Stimulated activated CD4-positive, alpha-beta T cell treated with anti-CD3 and anti-CD28 coated beads, Interleukin-4, amount 100 ng/mL, for 24 hours (primary cell): Measurements from ENCODE around the gene LRRC7.

Source experiments
- DNase-seq: peaks from one replicate; pipeline ENCODE4 v3.0.0-alpha.2; 2020

Gene LRRC7

DNA sequence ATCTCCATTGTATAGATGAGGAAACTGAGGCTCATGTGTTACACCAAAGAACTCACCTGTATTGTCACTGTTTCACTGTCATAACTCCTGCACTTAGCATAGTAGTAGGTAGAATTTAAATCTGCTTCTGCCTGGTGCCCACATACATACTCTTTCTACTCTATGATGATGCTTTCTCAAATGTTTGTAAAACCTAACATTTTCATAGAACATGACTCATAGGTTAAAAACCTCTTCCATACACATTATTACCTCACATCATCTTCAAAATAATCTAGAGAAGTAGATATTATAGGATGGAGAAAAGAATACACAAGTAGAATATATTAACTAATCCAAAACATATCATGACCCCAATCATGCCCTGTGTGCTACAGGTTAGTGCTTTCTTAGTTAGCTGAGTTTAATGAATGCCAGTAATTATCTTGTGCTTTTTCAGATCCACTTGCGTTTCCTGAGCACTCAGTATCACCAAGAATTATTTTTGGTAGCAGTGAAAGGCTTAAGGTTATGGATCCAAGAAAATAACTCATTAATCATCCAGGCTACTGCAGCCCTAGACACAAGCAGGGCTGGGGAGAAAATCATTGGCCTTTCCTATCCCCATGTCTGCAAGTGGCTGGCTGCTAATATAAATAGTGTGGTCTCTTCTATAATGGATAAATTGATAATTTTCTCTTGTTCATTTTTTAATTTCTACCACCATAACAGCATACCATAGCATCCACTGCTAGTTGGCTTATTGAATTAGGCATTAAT, 480.8 kb downstream of the LRRC7 start:
- DNase-seq, result no peak

DNA sequence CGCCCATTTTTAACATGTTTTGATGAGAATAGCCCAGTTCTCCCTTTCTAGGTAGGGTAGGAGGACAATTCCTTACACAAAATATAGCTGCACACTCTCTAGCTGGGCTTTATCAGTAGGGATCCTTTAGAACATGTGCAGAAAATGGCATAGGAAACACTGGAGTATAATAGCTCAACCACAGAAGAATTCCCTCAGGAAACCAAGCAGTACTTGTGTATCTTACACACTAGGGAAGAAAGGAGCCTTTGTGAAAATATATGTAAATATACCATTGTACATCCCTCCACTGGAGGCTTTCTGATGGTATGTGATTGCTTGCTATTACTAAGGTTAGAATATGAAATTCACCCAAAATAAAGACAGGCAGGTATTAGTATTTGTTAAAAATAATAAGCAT, 484.2 kb downstream of the LRRC7 start:
- DNase-seq, result no peak

DNA sequence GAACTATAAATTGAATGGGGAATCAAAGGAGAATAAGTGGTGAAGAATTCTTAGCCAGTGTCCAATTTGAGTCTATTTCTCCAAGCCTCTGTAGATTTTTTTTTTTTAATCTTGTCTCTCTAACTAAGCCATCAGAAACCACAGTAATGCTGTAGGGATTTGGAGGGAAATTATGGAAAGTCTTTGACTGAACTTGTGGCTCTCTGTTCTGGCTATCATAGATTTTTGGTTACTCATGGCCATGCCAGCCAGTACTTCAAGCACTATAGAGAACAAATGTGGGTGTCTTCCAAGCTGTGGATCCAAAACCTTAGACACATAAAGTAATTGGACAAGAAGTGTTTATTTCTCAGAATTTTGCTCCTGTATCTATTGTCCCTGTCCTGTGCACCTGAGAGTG, 489.8 kb downstream of the LRRC7 start:
- no peak for DNase-seq

DNA sequence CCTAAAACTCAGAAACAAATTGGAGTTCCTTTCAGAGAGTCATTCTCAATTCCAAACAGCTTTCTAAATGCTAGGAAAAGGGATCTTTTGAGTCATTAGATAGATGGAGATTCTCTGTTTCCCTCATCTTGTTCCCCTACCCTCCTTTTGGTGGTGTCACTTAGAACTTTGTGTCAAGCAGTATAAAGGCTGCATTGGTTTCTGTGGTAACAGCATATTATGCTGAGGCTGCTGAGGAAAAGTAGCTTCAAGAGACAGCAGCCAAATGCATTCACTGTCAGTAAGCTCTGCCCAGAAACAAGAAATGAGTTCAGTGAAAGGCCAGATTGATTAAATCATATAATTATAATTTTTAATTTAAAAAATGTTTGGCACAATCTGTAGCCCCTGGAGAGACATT, 493.5 kb downstream of the LRRC7 start:
- DNase-seq, result no peak

DNA sequence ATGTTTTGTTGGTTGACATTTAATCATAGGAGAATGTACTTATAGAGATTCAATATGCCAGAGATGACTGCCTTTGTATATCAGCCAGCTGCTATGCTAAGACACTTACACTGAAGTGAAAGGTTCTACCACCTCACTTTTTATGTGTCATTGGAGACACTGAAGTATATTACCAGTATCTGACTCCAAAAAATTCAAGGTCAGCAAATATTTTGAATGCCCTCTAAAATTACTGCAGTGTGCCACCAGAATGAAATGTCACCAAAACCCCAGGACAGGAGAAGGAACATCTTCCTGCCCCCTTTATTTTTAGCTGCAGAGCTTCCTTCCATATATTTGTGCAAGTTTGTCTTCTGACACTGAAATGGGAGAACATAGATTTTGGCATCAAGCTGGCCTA, 496.1 kb downstream of the LRRC7 start:
- DNase-seq, result no peak

DNA sequence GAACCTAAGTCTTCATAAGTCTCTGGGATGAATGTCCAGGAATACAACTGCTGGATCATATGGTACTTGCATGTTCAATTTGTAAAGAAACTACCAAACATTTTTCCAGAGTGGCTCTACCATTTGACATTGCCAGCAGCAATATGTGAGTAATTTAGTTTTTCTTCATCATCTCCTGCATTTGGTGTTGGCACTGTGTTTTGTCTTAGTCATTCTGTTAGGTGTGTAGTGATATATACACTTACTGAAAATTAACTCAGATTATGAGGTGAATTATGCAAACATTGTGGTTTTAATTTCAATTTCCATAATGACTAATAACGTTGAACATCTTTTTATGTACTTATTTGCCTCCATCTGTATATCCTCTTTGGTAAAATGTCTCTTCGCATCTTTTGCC, 499.0 kb downstream of the LRRC7 start:
- DNase-seq, result no peak

DNA sequence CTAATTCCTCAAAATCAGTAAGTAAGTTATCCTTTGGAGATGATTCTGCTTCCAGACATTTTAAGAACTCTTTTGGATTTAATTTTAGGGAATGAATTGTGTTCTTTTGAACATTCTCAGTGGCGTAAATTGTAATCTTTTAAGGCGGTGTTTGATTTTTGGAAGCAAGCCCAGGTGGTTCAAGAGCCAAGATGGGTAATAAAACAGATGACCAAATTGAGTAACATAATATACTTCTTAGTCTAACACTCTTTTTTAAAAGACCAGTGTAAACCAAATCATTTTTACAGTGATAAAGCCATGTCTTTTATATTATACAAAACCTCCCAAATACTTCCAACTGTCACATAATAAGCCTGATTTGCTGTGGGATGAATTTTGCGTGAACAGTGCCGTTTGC, 503.9 kb downstream of the LRRC7 start:
- DNase-seq, result no peak

DNA sequence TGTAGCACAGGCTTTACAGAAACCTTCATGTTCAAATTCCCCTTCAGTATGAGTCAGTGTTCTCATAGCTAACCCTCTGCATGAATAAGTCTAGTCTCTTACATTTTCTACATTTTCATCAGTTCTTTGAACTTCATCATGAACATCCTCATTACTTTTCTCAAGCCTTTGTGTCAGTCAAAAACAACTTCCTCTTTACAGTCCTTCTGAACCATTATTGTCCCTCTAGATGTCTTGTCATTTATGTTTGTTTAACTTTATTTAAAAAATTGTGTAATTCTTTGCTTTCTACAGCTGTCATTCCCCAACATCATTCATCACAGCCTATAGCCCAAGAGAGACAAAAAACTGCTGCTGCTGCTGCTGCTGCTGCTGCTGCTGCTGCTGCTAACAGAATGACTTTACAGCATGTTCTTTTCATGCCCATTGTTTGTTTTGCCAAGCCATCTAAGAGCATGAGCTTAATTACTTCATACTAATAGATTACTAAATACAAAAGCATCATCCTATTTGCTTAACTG, 504.6 kb downstream of the LRRC7 start:
- DNase-seq, result no peak

DNA sequence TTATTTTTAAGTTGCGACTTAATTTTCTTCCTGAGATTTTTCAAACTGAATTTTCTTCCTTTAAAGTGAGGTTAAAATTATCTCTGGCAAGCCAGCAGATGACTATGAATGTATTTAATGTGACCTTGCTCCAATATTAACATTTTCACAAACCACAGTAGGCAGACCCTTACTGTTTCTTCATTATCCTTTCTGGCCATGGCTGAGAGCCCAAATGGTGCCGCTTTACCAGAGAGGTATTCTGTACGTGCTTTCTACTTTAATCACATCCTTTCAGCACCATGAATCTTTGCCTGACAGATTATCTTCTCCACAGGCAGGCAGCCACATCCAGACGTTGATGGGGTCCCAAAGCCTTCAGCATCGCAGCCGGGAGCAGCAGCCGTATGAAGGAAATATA, 508.0 kb downstream of the LRRC7 start:
- DNase-seq, result no peak

DNA sequence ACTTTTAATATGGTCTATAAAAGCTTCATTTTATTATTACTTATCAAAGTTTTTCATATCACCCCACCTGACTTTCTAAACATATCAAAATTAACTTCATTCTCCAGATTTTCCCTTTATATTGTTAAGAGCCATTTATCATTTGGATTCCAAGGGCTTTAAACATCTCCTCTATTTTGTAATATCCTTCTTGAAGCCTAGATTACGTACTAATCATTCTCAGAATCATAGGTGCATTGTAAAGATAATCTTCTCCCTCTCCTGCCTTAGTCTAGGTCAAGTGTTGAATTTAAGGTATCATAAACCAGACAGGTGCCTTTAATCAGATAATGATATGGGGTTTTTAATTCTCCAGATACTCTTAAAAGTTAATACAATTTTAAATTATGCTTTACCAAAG, 509.3 kb downstream of the LRRC7 start:
- no peak for DNase-seq

DNA sequence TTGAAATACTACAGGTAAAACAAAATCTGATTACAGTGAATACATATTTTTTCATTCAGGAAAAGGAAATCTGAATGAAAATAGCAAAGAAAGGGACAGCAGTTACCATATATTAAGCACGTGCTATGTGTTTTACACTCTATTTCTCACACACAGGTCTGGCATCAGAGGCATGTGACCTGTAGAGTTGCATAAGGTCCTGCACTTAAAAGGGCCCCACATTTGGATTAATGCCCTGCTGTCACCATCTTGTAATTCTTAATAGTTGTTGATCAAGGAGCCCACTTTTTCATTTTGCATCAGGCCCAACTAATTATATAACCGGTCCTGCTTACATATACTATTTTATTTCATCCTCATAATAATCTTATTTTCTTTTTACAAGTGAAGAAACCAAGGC, 511.8 kb downstream of the LRRC7 start:
- DNase-seq, result no peak

DNA sequence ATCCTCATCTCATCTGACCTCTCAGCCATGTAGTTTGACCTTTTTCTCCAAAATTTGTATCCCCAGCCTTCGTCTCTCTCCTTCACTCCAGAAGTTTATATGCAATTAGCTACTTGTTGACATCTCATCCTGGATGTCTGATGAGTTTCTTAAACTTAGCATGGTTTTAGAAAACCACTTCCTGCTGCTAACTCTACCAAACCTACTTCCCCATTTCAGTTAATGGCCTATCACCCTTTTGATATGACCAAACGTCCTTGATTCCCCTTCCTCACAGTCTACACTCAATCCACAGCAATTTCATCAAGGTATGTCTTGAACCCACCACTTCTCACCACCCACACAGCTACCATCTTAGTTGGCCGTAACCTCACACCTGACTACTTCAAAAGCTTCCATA, 515.8 kb downstream of the LRRC7 start:
- DNase-seq, result no peak

DNA sequence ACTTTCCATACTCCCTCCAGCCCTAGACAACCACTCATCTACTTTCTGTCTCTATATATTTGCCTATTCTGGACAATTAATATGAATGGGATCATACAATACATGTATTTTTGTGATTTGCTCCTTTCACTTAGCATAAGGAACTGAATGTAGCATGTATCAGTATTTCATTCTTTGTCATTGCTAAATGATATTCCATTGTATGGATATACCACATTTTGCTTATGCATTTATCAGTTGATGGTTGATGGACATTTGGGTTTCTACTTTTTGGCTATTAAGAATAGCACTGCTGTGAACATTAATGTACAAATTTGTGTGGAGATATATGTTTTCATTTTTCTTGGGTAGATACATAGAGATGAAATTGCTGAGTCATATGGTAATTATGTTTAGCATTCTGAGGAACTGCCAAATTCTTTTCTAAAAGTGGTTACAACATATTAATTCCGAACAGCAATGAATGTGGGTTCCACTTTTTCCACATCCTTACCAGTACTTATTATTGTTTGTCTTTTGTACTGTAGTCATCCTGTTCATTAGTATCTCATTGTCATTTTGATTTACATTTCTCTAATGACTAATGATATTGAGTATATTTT, 516.7 kb downstream of the LRRC7 start:
- DNase-seq, result no peak

DNA sequence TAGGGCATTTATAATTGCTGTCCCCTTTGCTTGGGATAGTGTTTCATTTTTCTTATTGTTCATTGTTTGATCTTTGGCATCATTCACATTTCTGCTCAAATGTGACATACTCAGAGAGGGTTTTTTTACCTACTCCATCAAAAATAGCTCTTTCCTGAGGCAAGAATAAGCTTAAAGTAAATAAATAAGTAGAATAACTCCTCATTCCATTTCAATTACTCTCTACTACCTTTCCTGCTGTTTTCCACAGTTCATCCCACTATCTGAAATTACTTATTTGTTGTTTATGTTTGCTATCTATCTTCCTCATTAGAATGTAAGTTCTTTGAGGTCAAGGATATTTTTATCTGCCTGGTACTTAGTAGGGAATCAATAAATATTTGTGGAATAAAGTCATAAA, 517.8 kb downstream of the LRRC7 start:
- no peak for DNase-seq

DNA sequence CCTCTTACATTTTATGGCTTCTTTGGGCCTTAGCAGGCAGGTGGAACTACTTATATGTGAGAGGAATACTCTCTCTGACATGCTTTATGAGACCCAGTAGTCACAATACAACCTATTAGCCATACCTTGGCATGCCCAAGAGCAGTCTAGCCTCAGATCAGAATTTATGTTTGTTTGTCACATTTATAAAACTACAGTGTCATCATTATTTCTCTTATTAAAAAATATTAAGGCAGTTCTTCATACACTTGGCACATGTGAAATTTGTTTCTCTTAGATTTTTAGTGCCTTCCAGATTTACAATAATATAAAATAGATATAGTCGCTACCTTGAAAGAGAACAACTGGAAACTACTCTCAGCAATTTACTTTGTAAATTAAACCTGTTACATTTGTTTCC, 519.2 kb downstream of the LRRC7 start:
- no peak for DNase-seq

DNA sequence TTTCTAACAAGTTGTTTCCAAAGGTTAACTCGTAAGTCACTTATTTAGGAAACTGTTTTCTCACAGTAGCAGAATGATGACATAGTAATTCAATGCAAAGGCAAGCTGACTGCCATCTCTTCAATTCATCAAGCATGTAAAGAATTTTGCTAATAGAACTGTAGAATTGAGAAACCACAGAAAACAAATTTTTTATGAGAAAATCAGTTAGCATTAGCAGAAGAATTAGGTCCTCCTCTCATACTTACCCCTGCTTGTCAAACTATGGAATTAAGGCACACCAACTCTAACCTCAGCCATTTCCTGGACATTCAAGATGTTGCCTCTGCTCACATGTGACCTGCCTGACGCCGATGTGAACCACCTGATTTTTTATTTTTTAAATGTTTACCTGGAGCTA, 522.4 kb downstream of the LRRC7 start:
- no peak for DNase-seq

DNA sequence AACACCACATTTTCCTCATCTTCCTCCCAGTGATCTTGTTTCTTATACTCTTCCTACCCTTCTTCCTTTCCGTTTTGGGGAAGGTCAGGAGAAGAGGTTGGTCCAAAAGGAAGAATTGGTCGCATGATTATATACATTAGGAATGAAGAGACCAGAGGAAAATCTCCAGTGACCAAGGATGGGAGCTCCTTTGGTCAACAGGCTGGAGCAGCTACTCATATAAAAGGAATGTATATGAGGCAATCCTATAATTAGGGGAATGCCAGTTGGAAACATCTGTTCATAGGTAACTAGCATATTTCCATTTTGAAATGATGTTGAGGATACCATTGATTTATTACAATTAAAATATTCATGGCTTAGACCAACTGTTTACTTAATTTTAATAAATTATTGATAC, 523.2 kb downstream of the LRRC7 start:
- no peak for DNase-seq

DNA sequence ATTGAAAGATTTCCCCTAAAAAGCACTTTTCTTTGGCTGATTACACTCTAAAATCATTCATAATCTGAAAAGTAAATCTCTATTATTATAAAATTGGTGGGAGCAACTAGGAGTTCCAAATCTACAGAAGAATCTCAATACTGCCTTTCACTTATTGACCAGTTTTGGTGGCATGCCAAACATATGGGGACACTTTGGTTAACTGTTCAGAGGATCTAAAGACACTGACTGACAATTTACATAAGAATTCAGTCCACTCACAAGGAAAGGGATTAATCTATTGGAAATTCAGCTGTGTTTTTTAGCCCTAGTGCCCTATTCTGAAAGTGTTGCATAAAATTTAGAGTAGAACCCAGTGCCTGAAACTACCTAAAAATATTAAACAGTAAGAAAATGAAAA, 524.1 kb downstream of the LRRC7 start:
- DNase-seq, result no peak

DNA sequence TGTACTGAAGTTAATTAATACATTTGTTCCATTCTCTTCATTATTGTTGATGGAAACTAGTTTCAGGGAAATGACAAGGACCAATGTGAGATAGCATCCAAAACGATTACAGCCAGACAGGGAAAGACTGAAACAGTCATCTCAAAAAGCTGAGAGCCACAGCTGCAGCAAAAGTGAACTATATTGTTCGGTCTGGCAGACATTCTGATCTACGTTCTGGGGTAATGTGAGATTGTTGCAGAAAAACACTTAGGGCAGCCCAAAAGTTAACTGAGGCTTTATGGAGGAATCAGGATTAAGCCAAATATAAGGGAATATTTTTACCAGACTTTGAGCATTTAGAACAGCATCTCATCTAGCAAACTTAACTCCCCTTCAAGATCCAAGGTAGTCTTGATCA, 524.8 kb downstream of the LRRC7 start:
- DNase-seq, result no peak

DNA sequence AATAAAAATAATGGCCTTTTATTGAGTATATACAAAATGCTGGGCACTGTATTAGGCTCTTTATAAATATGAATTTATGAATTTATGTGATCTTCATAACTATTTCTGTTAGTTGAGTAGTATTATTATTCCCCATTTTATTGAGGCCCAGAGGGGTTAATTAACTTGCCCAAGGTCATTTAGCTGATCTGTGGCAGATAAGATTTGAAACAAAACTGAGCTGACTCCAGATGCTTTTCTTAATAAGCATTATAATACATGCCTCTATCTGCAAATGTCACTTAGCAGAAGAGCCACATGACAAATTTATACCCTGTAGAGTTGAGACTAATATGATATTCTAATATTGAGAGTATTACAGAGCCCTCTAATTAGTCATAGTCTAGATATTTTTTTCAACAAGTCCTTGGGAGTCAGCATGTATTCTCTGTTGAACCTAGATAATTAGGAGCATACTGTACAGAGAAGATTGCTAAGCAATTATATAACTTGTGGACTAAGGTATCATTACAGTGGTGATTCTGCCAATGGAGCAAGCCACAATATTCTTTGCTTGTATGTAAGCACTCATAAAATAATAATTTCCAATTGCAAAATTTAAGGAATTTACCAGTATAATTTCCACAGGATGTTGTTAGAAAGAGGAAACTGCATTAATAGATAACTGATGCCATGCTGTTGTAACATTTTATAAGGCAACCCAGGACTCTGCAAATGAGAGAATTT, 525.7 kb downstream of the LRRC7 start:
- DNase-seq, result no peak

DNA sequence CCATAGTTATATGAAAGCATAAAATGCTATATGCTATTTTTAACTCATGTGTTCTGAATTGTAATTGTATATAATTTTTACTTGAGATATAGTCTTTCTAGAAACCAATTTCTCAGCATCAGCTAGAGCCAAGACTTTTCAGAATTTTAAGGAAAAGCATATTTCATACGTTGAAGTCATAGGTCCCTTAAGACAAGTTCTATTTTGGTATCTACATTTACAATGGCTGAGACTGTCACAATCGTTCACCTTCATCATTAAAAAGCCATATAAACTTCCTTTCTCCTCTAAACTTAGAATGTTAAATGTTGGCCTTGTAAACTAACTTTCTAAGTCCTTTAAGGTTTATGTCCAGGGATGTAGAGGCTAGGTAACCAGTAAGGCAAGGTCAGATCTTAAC, 533.5 kb downstream of the LRRC7 start:
- no peak for DNase-seq

DNA sequence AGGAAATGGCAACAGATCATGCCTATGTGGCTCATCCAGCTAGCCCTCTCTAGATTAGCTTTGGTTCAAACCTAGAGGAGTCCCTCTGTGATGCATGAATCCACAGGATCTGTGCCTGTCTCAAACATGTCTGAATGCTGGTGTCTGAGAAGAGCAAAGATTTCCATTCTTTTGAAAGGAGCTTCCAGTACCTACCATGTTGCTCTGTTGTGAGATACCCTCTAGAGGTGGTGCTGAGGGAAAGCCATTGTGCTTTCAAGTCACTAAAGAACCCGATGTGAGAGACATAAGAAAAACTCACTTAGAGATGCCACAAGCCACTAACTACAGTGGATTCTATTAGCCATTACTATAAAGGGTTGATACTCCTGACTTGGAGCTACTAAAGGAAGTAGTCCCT, 534.1 kb downstream of the LRRC7 start:
- no peak for DNase-seq

DNA sequence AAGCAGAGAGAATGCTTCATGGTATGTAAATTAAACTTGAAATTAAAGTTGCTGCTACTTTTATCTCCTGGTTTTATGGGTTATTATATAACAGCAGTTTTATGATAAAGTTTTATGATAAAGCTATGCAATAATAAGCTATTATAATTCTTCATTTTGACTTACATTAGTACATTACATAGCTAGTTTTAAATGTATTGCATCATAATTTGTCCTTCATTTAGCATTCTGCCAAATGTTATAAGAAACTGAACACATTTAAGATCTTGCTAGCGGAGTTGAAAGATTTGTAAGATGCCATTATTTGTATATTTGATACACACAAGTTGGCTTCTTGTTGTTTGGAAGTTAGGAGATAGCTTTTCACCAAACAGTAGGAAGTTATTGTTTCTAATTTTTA, 536.0 kb downstream of the LRRC7 start:
- DNase-seq, result no peak

DNA sequence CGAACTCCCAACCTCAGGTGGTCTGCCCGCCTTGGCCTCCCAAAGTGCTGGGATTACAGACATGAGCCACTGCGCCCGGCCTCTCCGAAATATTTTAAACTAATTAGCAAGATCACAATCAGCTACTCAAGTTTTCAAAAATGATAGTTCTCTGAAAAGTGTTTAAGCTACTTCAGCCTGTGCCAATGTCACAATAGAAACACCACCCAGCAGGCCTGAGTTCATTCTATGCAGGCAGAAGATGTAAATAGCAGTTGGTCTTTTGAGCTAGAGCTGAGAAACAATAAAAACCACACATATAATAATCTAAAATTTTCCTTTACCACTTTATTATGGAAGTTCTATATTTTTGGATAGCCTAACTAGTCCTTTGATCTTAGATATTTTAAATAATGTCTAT, 541.5 kb downstream of the LRRC7 start:
- DNase-seq, result no peak
